ENCODE results near the gene CASP6.

DNA sequence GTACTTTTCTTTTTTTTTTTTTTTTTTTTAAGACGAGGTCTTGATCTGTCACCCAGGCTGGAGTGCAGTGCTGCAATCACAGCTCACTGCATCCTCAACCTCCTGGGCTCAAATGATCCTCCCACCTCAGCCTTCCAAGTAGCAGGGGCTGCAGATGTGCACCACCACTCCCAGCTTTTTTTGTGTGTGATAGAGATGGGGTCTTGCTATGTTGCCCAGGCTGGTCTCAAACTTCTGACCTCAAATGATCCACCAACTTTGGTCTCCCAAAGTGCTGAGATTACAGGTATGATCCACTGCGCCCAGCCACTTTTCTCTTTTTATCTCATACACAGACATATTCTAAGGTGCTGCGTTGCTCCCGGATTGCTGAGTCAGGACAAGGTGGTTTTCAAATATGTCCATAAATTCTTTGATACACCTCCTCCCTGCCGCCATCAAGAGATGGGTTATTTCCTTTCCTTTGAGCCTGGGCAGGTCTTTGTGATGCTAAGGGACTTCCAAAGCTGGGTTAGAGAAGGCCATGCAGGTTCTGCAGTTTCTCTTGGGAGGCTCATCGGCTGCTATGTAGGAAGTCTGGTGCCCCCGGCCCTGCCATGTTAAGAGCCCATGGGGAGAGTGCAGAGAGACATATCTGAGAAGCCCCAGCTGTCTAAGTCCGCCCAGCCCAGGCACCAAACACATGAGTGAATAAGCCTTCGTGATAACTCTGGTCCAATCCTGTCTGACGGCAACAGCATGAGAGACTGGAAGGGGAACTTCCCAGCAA lies 35.0 kb upstream of the CASP6 start:
- TF ChIP-seq, protein P1, sequence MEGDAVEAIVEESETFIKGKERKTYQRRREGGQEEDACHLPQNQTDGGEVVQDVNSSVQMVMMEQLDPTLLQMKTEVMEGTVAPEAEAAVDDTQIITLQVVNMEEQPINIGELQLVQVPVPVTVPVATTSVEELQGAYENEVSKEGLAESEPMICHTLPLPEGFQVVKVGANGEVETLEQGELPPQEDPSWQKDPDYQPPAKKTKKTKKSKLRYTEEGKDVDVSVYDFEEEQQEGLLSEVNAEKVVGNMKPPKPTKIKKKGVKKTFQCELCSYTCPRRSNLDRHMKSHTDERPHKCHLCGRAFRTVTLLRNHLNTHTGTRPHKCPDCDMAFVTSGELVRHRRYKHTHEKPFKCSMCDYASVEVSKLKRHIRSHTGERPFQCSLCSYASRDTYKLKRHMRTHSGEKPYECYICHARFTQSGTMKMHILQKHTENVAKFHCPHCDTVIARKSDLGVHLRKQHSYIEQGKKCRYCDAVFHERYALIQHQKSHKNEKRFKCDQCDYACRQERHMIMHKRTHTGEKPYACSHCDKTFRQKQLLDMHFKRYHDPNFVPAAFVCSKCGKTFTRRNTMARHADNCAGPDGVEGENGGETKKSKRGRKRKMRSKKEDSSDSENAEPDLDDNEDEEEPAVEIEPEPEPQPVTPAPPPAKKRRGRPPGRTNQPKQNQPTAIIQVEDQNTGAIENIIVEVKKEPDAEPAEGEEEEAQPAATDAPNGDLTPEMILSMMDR (conservative IDR thresholded peaks at IDR 0.05): no peak
- no peak for TF ChIP-seq EZH2 (IDR thresholded peaks at IDR 0.05; ENCODE audit: low read depth)
